NT2/D1 (cell line): ENCODE results near the gene MYD88.

Experiments used
- YY1 ChIP-seq: IDR thresholded peaks from 2 replicates; pipeline ENCODE4 v1.6.1; 2011; ENCODE audit not compliant: insufficient read length, insufficient read depth
- ZNF274 ChIP-seq: IDR thresholded peaks from 2 replicates; pipeline ENCODE4 v1.6.1; 2011; ENCODE audit warnings: mild to moderate bottlenecking, low read depth, low read length

DNA sequence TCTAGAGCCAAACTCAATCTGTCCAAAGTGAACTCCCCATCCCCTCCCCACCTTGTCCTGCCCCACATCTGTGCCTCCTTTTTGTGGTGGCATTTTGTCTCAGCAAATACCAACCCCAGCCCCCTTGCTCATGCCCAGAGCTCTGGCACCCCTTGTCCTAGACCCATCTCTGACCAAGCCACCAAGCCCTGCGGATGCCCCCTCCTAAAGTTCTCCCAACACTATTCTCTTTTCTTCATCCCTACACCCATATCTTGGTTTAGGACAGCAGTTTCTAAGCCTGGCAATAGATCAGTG, 19.3 kb upstream of the MYD88 start:
- no peak for TF ChIP-seq YY1
- TF ChIP-seq ZNF274 = no peak
